H9 (cell line): ENCODE results near the gene PCDHB13. TPM values are rescaled to one million over a fixed set of nuclear protein-coding genes. Genes with fewer than 3 reads are reported as not detected.
"Not testable (repeated sequence)": the region's sequence is repeated elsewhere in the genome, so short reads cannot be mapped to it uniquely, and the experiment has no call there.

Experiments used
- DNase-seq: peaks from one replicate; pipeline ENCODE4 v3.0.0-alpha.2; 2017
- H2AFZ ChIP-seq: one replicate; pipeline ENCODE4 v1.6.1; 2013; ENCODE audit warnings: mild to moderate bottlenecking, low read length, control low read depth, moderate library complexity
- H2AK5ac ChIP-seq: 2 replicates; pipeline ENCODE4 v1.6.1; 2013; ENCODE audit warnings: low read length, control low read depth, mixed read lengths; ENCODE audit not compliant: insufficient read length
- H2BK120ac ChIP-seq: one replicate; pipeline ENCODE4 v1.6.1; 2013; ENCODE audit warnings: low read depth, mild to moderate bottlenecking, low read length, control low read depth, inconsistent platforms; ENCODE audit not compliant: poor library complexity, severe bottlenecking
- H2BK12ac ChIP-seq: 2 replicates; pipeline ENCODE4 v1.6.1; 2013; ENCODE audit warnings: low read length, control low read depth, mixed read lengths, low read depth; ENCODE audit not compliant: insufficient read length
- H2BK15ac ChIP-seq: 2 replicates; pipeline ENCODE4 v1.6.1; 2013; ENCODE audit warnings: low read depth, low read length, control low read depth
- H2BK20ac ChIP-seq: one replicate; pipeline ENCODE4 v1.6.1; 2013; ENCODE audit warnings: low read depth, mild to moderate bottlenecking, low read length, control low read depth, inconsistent platforms; ENCODE audit not compliant: poor library complexity, severe bottlenecking
- H2BK5ac ChIP-seq: 2 replicates; pipeline ENCODE4 v1.6.1; 2013; ENCODE audit warnings: low read length, control low read depth, mixed read lengths; ENCODE audit not compliant: insufficient read length
- H3K14ac ChIP-seq: 2 replicates; pipeline ENCODE4 v1.6.1; 2013; ENCODE audit warnings: low read length, control low read depth; ENCODE audit not compliant: insufficient read depth
- H3K18ac ChIP-seq: 2 replicates; pipeline ENCODE4 v1.6.1; 2013; ENCODE audit warnings: low read depth, mild to moderate bottlenecking, mixed read lengths, low read length, control low read depth; ENCODE audit not compliant: insufficient read length
- H3K23ac ChIP-seq: 2 replicates; pipeline ENCODE4 v1.6.1; 2013; ENCODE audit warnings: low read length, control low read depth, mixed read lengths, low read depth; ENCODE audit not compliant: insufficient read length
- H3K23me2 ChIP-seq: 2 replicates; pipeline ENCODE4 v1.6.1; 2013; ENCODE audit warnings: low read depth, mild to moderate bottlenecking, mixed read lengths, low read length, control low read depth; ENCODE audit not compliant: insufficient read length, poor library complexity, severe bottlenecking
- H3K27ac ChIP-seq: 2 replicates; pipeline ENCODE4 v1.5.1; 2013; ENCODE audit warnings: low read length, control low read depth, mixed read lengths, low read depth; ENCODE audit not compliant: insufficient read length
- H3K27me3 ChIP-seq: 2 replicates; pipeline ENCODE4 v1.6.1; 2013; ENCODE audit warnings: low read length, control low read depth, inconsistent platforms; ENCODE audit not compliant: insufficient read depth
- H3K4ac ChIP-seq: 2 replicates; pipeline ENCODE4 v1.6.1; 2013; ENCODE audit warnings: low read depth, mild to moderate bottlenecking, control low read depth, inconsistent platforms, low read length, moderate library complexity
- H3K4me1 ChIP-seq: 2 replicates; pipeline ENCODE4 v1.6.1; 2013; ENCODE audit warnings: low read length, control low read depth, inconsistent platforms; ENCODE audit not compliant: insufficient read depth
- H3K4me2 ChIP-seq: 2 replicates; pipeline ENCODE4 v1.6.1; 2013; ENCODE audit warnings: low read length, control low read depth, mixed read lengths; ENCODE audit not compliant: insufficient read length, insufficient read depth
- H3K56ac ChIP-seq: 2 replicates; pipeline ENCODE4 v1.6.1; 2013; ENCODE audit warnings: low read depth, mild to moderate bottlenecking, mixed read lengths, low read length, control low read depth; ENCODE audit not compliant: insufficient read length
- H3K79me1 ChIP-seq: 2 replicates; pipeline ENCODE4 v1.6.1; 2013; ENCODE audit warnings: low read depth, mild to moderate bottlenecking, moderate library complexity, low read length, control low read depth, inconsistent platforms; ENCODE audit not compliant: insufficient read depth, poor library complexity, severe bottlenecking
- H3K79me2 ChIP-seq: 2 replicates; pipeline ENCODE4 v1.6.1; 2013; ENCODE audit warnings: low read length, control low read depth, inconsistent platforms; ENCODE audit not compliant: insufficient read depth
- H3K9ac ChIP-seq: 2 replicates; pipeline ENCODE4 v1.6.1; 2013; ENCODE audit warnings: low read length, control low read depth, mixed read lengths; ENCODE audit not compliant: insufficient read length; ENCODE audit errors: extremely low read depth
- H3K9me3 ChIP-seq: one replicate; pipeline ENCODE4 v1.6.1; 2013; ENCODE audit warnings: low read depth, low read length, inconsistent platforms; ENCODE audit not compliant: control insufficient read depth
- H3T11ph ChIP-seq: one replicate; pipeline ENCODE4 v1.6.1; 2013; ENCODE audit warnings: mild to moderate bottlenecking, low read length, control low read depth, inconsistent platforms
- H4K20me1 ChIP-seq: one replicate; pipeline ENCODE4 v1.6.1; 2013; ENCODE audit not compliant: control insufficient read depth, insufficient read length, insufficient read depth
- H4K5ac ChIP-seq: 2 replicates; pipeline ENCODE4 v1.6.1; 2013; ENCODE audit warnings: low read depth, mild to moderate bottlenecking, mixed read lengths, low read length, control low read depth; ENCODE audit not compliant: insufficient read length
- H4K8ac ChIP-seq: replicated peaks from 2 replicates; pipeline ENCODE4 v1.6.1; 2013; ENCODE audit warnings: low read length, control low read depth, mixed read lengths, low read depth; ENCODE audit not compliant: insufficient read length
- H4K91ac ChIP-seq: 2 replicates; pipeline ENCODE4 v1.6.1; 2013; ENCODE audit warnings: low read depth, mild to moderate bottlenecking, moderate library complexity, mixed read lengths, low read length, control low read depth; ENCODE audit not compliant: insufficient read length
- H3K27ac Mint-ChIP-seq, 3 experiments: 2 replicates in 2 of 3; 3 replicates in 1 of 3; pipeline ENCODE4 v1.8.0; 2020 to 2021; ENCODE audit warnings: mixed read lengths in 3 of 3, mild to moderate bottlenecking in 1 of 3, moderate library complexity in 1 of 3
- H3K27me3 Mint-ChIP-seq: 2 replicates; pipeline ENCODE4 v1.8.0; 2021; ENCODE audit warnings: low read depth, mild to moderate bottlenecking, moderate library complexity, mixed read lengths
- H3K36me3 Mint-ChIP-seq, 3 experiments: 2 replicates in 2 of 3; 3 replicates in 1 of 3; pipeline ENCODE4 v1.8.0; 2020 to 2021; ENCODE audit warnings: low read depth in 3 of 3, mixed read lengths in 3 of 3; ENCODE audit not compliant: insufficient read depth in 1 of 3
- H3K4me1 Mint-ChIP-seq, 2 experiments: 2 replicates each; pipeline ENCODE4 v1.8.0; 2020; ENCODE audit warnings: mixed read lengths in 2 of 2
- H3K4me3 Mint-ChIP-seq, 2 experiments: 2 replicates in 1 of 2; 3 replicates in 1 of 2; pipeline ENCODE4 v1.8.0; 2020 to 2021; ENCODE audit warnings: mild to moderate bottlenecking in 2 of 2, mixed read lengths in 2 of 2, moderate library complexity in 1 of 2
- H3K9me3 Mint-ChIP-seq, 2 experiments: 2 replicates in 1 of 2; 3 replicates in 1 of 2; pipeline ENCODE4 v1.8.0; 2020; ENCODE audit warnings: mild to moderate bottlenecking in 2 of 2, mixed read lengths in 2 of 2, moderate library complexity in 1 of 2
- WGBS: extraction: QIAGEN DNeasy Blood & Tissue Kit; methylation state at CpG from one replicate; pipeline ENCODE4 v1.1.7; 2013; ENCODE audit warnings: missing lambda C conversion rate, low lambda C conversion rate, mixed read lengths; ENCODE audit not compliant: insufficient read length; ENCODE audit errors: extremely low coverage; 5-methylcytosine and 5-hydroxymethylcytosine counted together
- total RNA-seq: library from RNA; stranded (reverse); gene quantifications from 2 replicates; pipeline ENCODE4 v1.2.1, GENCODE V29; 2021
- TF ChIP-seq, protein P1 (sequence below): fragments of 200-600 bp; sonication (generic); conservative IDR thresholded peaks from 3 replicates; pipeline ENCODE4 v1.8.0; 2021; ENCODE audit warnings: antibody characterized with exemption, mild to moderate bottlenecking

The PCDHB13 gene
- total RNA-seq, 1 experiment from 2014 or later = 1.7 TPM

DNA sequence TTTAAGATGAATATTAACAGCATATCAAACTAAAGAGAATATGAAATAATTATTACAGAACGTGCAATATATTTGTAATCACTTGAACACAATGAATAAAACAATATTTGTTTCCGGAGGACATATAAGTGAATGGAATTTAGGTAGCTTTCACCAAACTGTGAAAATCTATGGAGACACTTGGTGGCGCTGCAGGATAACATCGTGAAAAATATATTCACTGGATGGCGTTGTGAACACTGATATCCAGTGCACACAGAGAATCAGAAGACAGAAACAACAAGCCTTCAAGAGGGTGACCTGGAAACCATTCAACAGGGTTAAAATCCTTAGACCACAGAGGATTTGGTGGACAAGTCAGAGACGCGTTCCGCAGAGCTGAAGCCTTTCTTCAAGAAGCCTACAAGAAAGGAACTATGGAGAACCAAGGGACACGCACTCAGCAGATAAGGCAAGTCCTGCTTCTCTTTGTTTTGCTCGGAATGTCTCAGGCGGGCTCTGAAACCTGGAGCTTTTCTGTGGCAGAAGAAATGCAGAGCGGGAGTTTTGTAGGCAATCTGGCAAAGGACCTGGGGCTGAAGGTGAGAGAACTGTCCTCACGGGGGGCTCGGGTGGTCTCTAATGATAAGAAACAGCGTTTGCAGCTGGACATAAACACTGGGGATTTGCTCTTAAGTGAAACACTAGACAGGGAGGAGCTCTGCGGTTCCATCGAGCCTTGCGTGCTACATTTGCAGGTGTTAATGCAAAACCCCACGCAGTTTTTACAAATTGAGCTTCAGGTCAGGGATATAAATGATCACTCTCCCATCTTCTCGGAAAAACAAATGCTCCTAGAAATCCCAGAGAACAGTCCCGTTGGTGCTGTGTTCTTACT lies 14.1 kb upstream of the PCDHB13 start, which contains the start of gene PCDHB11:
Gene PCDHB11, plus strand, starts transcription at position 269 of the 877 bp plus-strand sequence. Its CDS starts 148 bp downstream, at position 417.
- Histone ChIP-seq H3K23me2 (no peaks in the 10 kb centered on the region), H3K4me1 (no peaks in the 10 kb centered on the region), H2BK12ac (no peak within 1 kb of the TSS), H3K27me3 (no peaks in the 10 kb centered on the region), H3K79me1 (no peaks in the 10 kb centered on the region), H4K20me1 (no peaks in the 10 kb centered on the region), H3K79me2 (no peaks in the 10 kb centered on the region), H2BK20ac (no peak within 1 kb of the TSS), H3K18ac (no peak within 1 kb of the TSS), H4K8ac (no peak within 1 kb of the TSS), H2AFZ (peak within 1 kb of the TSS; percentile 7), H4K91ac (no peak within 1 kb of the TSS), H3K14ac (no peak within 1 kb of the TSS), H3K27ac (no peak within 1 kb of the TSS), H3K4me2 (no peak within 1 kb of the TSS), H4K5ac (no peak within 1 kb of the TSS), H2BK120ac (no peak within 1 kb of the TSS), H3K9ac (no peak within 1 kb of the TSS), H2AK5ac (no peak within 1 kb of the TSS), H3K4ac (no peak within 1 kb of the TSS), H3K56ac (no peak within 1 kb of the TSS), H2BK15ac (no peak within 1 kb of the TSS), H3K23ac (no peak within 1 kb of the TSS), H2BK5ac (no peak within 1 kb of the TSS), H3K9me3 (no peaks in the 10 kb centered on the region), H3T11ph (no peak within 1 kb of the TSS)
- WGBS = no CpG with 5 or more reads among the region's 21 CpGs
- Mint-ChIP-seq H3K27me3 (peaks cover 2% of the 10 kb centered on the region; the same call in 1 of the 2 replicates), H3K36me3 (peaks cover 7 to 23% (median 8%) of the 10 kb centered on the region in 3 experiments; a peak in 6 of 7 replicates), H3K4me3 (peak within 1 kb of the TSS; percentile 49 to 64; a peak in 3 of 5 replicates), H3K27ac (peak within 1 kb of the TSS in 1 of 3 experiments; percentile 90; a peak in 2 of 7 replicates), H3K9me3 (peaks cover 31 to 36% of the 10 kb centered on the region in 2 experiments), H3K4me1 (peaks cover 0 to 7% of the 10 kb centered on the region in 2 experiments; a peak in 1 of 4 replicates)
- TF ChIP-seq, protein P1, sequence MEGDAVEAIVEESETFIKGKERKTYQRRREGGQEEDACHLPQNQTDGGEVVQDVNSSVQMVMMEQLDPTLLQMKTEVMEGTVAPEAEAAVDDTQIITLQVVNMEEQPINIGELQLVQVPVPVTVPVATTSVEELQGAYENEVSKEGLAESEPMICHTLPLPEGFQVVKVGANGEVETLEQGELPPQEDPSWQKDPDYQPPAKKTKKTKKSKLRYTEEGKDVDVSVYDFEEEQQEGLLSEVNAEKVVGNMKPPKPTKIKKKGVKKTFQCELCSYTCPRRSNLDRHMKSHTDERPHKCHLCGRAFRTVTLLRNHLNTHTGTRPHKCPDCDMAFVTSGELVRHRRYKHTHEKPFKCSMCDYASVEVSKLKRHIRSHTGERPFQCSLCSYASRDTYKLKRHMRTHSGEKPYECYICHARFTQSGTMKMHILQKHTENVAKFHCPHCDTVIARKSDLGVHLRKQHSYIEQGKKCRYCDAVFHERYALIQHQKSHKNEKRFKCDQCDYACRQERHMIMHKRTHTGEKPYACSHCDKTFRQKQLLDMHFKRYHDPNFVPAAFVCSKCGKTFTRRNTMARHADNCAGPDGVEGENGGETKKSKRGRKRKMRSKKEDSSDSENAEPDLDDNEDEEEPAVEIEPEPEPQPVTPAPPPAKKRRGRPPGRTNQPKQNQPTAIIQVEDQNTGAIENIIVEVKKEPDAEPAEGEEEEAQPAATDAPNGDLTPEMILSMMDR = peak; percentile 79
- DNase-seq = no peak

DNA sequence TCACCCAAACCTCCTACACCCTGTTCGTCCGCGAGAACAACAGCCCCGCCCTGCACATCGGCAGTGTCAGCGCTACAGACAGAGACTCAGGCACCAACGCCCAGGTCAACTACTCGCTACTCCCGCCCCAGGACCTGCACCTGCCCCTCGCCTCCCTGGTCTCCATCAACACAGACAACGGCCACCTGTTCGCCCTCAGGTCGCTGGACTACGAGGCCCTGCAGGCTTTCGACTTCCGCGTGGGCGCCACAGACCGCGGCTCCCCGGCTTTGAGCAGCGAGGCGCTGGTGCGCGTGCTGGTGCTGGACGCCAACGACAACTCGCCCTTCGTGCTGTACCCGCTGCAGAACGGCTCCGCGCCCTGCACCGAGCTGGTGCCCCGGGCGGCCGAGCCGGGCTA lies 12.6 kb upstream of the PCDHB13 start:
- H3K79me2 ChIP-seq, DNase-seq, H2BK12ac ChIP-seq, H3K23me2 ChIP-seq, H3K27me3 ChIP-seq, H3K4me1 ChIP-seq, H2BK20ac ChIP-seq, H4K20me1 ChIP-seq, H3K9ac ChIP-seq, H4K5ac ChIP-seq, H3T11ph ChIP-seq, H3K56ac ChIP-seq, H2BK5ac ChIP-seq, H3K4me2 ChIP-seq, H3K27ac Mint-ChIP-seq, H2BK120ac ChIP-seq, H2BK15ac ChIP-seq, H3K9me3 ChIP-seq, H3K18ac ChIP-seq, H3K14ac ChIP-seq, H4K91ac ChIP-seq, H2AK5ac ChIP-seq, H3K79me1 ChIP-seq, H3K4ac ChIP-seq, H3K27me3 Mint-ChIP-seq, H4K8ac ChIP-seq, H3K23ac ChIP-seq, H2AFZ ChIP-seq, H3K27ac ChIP-seq, H3K4me3 Mint-ChIP-seq, H3K4me1 Mint-ChIP-seq: not testable (repeated sequence)
- Mint-ChIP-seq H3K9me3 (peaks cover 26 to 31% of the 10 kb centered on the region in 2 experiments), H3K36me3 (peaks cover 7 to 21% (median 7%) of the 10 kb centered on the region in 3 experiments; a peak in 6 of 7 replicates)
- no CpG with 5 or more reads among the region's 38 CpGs for WGBS
